ENCODE measurements around the gene KRTAP1-3.

DNA sequence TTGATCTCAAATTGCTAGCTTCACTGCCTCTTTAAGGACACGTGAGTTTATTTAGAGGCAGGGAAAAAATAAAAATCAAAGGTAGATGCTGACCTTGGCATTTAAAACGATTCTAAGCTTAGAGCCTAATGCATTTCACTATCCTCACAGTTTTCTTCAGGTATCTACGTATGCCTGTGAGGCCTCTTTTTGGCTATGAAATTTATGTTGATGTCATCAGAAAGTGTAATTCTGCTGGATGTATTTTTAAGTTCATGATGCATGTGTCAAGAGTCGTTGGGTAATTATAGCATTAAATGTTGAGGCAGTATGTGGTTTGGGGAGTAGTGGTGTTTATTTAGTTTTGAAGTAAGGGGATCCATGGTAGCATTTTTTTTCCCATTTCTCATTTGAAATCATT is 30.7 kb downstream of the KRTAP1-3 start:
- TF ChIP-seq, protein P1, sequence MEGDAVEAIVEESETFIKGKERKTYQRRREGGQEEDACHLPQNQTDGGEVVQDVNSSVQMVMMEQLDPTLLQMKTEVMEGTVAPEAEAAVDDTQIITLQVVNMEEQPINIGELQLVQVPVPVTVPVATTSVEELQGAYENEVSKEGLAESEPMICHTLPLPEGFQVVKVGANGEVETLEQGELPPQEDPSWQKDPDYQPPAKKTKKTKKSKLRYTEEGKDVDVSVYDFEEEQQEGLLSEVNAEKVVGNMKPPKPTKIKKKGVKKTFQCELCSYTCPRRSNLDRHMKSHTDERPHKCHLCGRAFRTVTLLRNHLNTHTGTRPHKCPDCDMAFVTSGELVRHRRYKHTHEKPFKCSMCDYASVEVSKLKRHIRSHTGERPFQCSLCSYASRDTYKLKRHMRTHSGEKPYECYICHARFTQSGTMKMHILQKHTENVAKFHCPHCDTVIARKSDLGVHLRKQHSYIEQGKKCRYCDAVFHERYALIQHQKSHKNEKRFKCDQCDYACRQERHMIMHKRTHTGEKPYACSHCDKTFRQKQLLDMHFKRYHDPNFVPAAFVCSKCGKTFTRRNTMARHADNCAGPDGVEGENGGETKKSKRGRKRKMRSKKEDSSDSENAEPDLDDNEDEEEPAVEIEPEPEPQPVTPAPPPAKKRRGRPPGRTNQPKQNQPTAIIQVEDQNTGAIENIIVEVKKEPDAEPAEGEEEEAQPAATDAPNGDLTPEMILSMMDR (IDR thresholded peaks at IDR 0.05 in 4 of 5, conservative IDR thresholded peaks at IDR 0.05 in 1 of 5), result no peak
- no peak for TF ChIP-seq POLR2A (IDR thresholded peaks at IDR 0.05)
